ENCODE measurements around the gene PARP3. TPM values are rescaled to one million over a fixed set of nuclear protein-coding genes. Genes with fewer than 3 reads are reported as not detected.

The PARP3 gene
- total RNA-seq, 1 donor from 2014 or later = 29.5 TPM

DNA sequence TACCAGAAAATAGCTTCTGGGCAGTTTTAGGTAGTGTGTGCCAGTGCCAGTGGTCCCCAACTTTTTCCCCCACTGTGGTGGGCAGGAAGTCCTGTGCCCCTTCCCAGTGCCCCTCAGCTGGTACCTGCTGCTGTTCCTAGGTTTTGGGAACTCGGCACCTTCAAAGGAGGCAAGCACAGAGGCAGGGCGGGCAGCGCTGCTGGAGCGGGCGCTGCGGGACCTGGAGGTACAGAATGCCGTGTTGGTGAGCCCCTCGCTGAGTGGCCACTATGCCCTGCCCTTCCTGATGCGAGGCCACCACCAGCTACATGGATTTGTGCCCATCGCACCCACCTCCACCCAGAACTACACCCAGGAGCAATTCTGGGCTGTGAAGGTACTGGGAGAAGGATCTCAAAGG lies 38.1 kb downstream of the PARP3 start:
- peaks cover 16 to 19% of the 10 kb centered on the region in 2 donors for H3K4me1 ChIP-seq

DNA sequence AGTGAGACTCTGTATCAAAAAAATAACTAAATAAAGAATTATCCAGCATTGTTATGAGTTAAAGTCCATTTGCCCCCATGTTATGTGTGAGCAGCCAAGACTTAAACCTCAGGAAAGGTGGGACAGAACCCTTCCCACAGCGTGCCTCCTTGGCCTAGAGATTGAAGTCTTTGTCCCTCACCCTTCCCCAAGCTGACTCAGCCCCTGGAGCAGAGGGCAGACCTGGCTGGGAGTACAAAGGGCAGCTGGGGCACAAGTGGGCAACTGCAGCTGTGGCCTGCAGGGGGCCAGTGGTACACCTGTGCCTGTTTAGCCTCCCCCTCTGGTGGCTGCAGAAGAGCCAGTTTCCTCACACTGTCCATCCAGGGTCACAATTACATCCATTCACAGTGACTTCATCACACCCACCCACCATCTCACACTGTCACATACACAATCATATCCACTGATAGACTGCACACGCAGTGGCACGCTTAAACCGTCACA lies 40.2 kb downstream of the PARP3 start:
- intact Hi-C loops (cut with DNase I) = no loop called here
- Histone ChIP-seq H3K4me1 (peaks cover 16 to 19% of the 10 kb centered on the region in 2 donors), H3K4me3 (peak overlapping the region; percentile 77 to 93), H3K27ac (peak overlapping the region; percentile 93 to 97), H3K9me3 (no peaks in the 10 kb centered on the region), H3K36me3 (no peaks in the 10 kb centered on the region), H3K27me3 (no peaks in the 10 kb centered on the region)
- DNase-seq (ENCODE audit: low spot score in 2 of 2) = no peak
- TF ChIP-seq, protein P1, sequence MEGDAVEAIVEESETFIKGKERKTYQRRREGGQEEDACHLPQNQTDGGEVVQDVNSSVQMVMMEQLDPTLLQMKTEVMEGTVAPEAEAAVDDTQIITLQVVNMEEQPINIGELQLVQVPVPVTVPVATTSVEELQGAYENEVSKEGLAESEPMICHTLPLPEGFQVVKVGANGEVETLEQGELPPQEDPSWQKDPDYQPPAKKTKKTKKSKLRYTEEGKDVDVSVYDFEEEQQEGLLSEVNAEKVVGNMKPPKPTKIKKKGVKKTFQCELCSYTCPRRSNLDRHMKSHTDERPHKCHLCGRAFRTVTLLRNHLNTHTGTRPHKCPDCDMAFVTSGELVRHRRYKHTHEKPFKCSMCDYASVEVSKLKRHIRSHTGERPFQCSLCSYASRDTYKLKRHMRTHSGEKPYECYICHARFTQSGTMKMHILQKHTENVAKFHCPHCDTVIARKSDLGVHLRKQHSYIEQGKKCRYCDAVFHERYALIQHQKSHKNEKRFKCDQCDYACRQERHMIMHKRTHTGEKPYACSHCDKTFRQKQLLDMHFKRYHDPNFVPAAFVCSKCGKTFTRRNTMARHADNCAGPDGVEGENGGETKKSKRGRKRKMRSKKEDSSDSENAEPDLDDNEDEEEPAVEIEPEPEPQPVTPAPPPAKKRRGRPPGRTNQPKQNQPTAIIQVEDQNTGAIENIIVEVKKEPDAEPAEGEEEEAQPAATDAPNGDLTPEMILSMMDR (IDR thresholded peaks at IDR 0.05) = peak in 2 of 3 experiments; percentile 12 to 36

More for the DNA sequence above, 38.1 kb downstream of the PARP3 start:
- no peak for DNase-seq (ENCODE audit: low spot score in 2 of 2)
- no peaks in the 10 kb centered on the region for H3K9me3 ChIP-seq
- no peak overlapping the region for H3K4me3 ChIP-seq
- intact Hi-C loops (cut with DNase I) = no loop called here
- TF ChIP-seq, protein P1 (IDR thresholded peaks at IDR 0.05) = no peak
- H3K27me3 ChIP-seq = no peaks in the 10 kb centered on the region
- no peaks in the 10 kb centered on the region for H3K36me3 ChIP-seq
- no peak overlapping the region for H3K27ac ChIP-seq

DNA sequence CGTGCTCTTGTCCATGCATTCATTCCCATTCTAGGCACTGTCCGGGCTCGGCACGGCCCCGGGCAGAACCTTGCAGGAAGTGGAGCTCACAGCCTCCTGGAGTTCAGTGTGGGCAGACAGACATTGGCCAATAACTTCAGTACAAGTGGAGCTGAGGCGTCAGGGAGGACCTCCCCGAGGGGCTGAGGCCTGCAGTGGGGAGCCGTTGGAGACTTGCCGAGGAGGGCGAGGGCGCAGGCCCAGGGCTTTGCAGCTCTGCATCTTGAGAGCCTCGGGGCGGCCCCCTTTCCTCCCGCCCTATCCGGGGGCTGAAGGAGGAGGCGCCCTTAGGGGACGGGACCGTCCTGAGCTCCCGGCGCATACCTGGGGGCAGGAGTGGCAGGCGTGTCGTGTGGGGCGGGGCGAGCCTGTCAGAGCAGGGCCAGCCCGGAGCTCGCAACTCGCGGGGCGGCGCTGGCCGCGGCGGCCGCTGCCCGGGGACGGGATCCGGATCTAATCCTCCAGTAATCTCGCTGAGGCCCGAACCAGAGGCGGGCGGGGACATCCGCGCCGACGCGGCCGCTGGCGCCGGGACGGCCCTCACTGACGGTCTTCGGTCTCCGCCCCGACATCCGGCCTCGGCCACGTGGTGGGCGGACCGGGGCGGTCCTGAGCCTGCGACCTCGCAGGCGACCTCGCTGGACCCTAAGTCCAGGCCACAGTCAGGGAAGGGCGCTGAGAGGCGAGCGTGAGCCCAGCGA lies 40.8 kb downstream of the PARP3 start, which contains the start of gene ACY1:
ACY1 (plus strand) TSS at position 698 of the 740 bp plus-strand sequence. CDS start 530 bp downstream, outside the sequence.
- peaks cover 16 to 19% of the 10 kb centered on the region in 2 donors for H3K4me1 ChIP-seq
- peak; percentile 44 to 95 for DNase-seq (ENCODE audit: low spot score in 2 of 2)
- H3K9me3 ChIP-seq = no peaks in the 10 kb centered on the region
- H3K4me3 ChIP-seq = peak within 1 kb of the TSS; percentile 77 to 93
- no peaks in the 10 kb centered on the region for H3K36me3 ChIP-seq
- intact Hi-C loops (cut with DNase I) = loop anchor here (1.0 kb wide), 1 partner anchor 12 kb away; the partner anchor contains the start of gene RPL29
- H3K27me3 ChIP-seq = no peaks in the 10 kb centered on the region
- TF ChIP-seq, protein P1 (IDR thresholded peaks at IDR 0.05) = no peak
- peak within 1 kb of the TSS; percentile 93 to 97 for H3K27ac ChIP-seq

DNA sequence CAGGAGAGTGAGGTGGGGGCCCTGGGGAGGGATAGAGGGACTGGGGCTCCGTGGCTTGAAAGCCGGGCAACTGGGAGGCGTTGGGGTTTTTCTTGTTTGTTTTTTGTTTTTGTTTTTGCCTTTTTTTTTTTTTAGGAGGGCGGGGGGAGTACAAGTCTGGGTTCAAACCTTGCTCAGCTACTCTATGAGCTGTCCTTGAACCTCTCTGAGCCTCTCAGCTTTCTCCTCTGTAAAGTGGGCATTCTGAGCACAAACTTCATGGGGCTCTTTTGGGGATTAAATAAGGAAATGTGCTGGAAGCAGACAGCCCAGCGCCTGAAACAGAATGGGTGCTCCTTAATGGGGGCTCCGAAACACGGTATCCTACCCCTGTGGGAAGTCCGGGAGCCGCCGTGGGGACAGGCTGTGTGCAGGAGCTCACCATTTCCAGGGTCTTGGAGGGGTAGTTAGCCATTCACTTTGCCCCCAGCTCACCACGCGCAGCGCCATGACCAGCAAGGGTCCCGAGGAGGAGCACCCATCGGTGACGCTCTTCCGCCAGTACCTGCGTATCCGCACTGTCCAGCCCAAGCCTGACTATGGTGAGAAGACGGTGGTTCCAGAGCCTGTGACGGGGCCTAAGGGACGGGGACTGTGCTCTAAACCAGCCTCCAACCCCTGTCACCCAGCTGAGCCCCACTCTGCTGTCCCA lies 41.6 kb downstream of the PARP3 start:
- Histone ChIP-seq H3K27me3 (no peaks in the 10 kb centered on the region), H3K27ac (peak overlapping the region; percentile 93 to 97), H3K4me3 (peak overlapping the region; percentile 77 to 93), H3K36me3 (no peaks in the 10 kb centered on the region), H3K4me1 (peaks cover 16 to 19% of the 10 kb centered on the region in 2 donors), H3K9me3 (no peaks in the 10 kb centered on the region)
- TF ChIP-seq, protein P1 (IDR thresholded peaks at IDR 0.05) = no peak
- intact Hi-C loops (cut with DNase I) = loop anchor here (1.0 kb wide), 1 partner anchor 12 kb away; the partner anchor contains the start of gene RPL29
- no peak for DNase-seq (ENCODE audit: low spot score in 2 of 2)

DNA sequence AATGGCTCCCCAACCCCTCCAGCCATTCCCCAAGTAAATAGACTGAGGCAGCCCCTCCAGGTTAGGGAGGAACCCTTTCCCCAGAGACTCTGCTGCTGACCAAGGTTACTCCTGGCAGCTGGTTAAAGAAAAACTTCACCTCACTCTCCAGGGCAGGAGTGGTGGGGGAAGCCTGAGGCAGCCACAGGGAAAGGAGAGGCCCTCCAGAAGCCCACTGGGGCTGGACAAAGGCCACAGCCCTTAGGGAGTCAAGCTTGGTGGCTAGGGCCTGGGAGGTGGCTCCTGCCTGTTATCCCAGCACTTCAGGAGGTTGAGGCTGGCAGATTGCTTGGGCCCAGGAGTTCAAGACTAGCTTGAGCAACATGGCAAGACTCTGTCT lies 42.1 kb downstream of the PARP3 start:
- TF ChIP-seq, protein P1 (IDR thresholded peaks at IDR 0.05) = no peak
- H3K27me3 ChIP-seq = no peaks in the 10 kb centered on the region
- peaks cover 16 to 24% of the 10 kb centered on the region in 2 donors for H3K4me1 ChIP-seq
- no peaks in the 10 kb centered on the region for H3K36me3 ChIP-seq
- intact Hi-C loops (cut with DNase I) = no loop called here
- H3K4me3 ChIP-seq = no peak overlapping the region
- DNase-seq (ENCODE audit: low spot score in 2 of 2) = no peak
- no peaks in the 10 kb centered on the region for H3K9me3 ChIP-seq
- H3K27ac ChIP-seq = peak overlapping the region; percentile 93 to 97

Measured in ascending aorta (tissue), 2 donors.